K562 (cell line): Measurements from ENCODE around the gene SDC3. TPM values are rescaled to one million over a fixed set of nuclear protein-coding genes. Genes with fewer than 3 reads are reported as not detected.
A peak's percentile ranks its signal among the peaks of the same experiment; 100 is the strongest.

Source experiments
- ASH1L ChIP-seq: fragments of 450-650 bp; IDR thresholded peaks from 2 replicates; pipeline ENCODE4 v1.6.1; 2018; ENCODE audit warnings: borderline replicate concordance, mild to moderate bottlenecking, low read depth; ENCODE audit not compliant: partially characterized antibody
- CTCFL ChIP-seq: IDR thresholded peaks from 2 replicates; pipeline ENCODE4 v1.6.1; 2011; ENCODE audit warnings: borderline replicate concordance, low read depth, mild to moderate bottlenecking, moderate library complexity, low read length; ENCODE audit not compliant: insufficient read depth, poor library complexity, severe bottlenecking
- CXXC5 ChIP-seq: fragments of 250-450 bp; sonication (Bioruptor Pico); IDR thresholded peaks from 2 replicates; pipeline ENCODE4 v1.8.0; 2022; ENCODE audit warnings: inconsistent platforms, mild to moderate bottlenecking, moderate library complexity
- EP300 ChIP-seq: IDR thresholded peaks from 2 replicates; pipeline ENCODE4 v1.6.1; 2012; ENCODE audit warnings: low read length, improper control_type of control experiment
- ETV5 ChIP-seq: sonication (generic); formaldehyde crosslinking; IDR thresholded peaks from 2 replicates; pipeline ENCODE4 v1.4.0; 2020; ENCODE audit warnings: low read depth, mild to moderate bottlenecking, missing genetic modification reagents
- FOS ChIP-seq: IDR thresholded peaks from 3 replicates; pipeline ENCODE4 v1.6.1; 2011; ENCODE audit not compliant: insufficient read length; ENCODE audit errors: extremely low read depth
- HDGF ChIP-seq: fragments of 450-650 bp; IDR thresholded peaks from 2 replicates; pipeline ENCODE4 v1.6.1; 2016
- MAZ ChIP-seq, 2 experiments: fragments of 450-650 bp in 1 of 2; sonication (generic) in 1 of 2; formaldehyde crosslinking; IDR thresholded peaks in 1 of 2; conservative IDR thresholded peaks in 1 of 2; 2 replicates each; pipeline versions ENCODE4 v1.4.0 to v1.5.0; 2020; ENCODE audit warnings: mild to moderate bottlenecking in 1 of 2, missing genetic modification reagents in 1 of 2
- TAF7 ChIP-seq: fragments of 450-650 bp; IDR thresholded peaks from 2 replicates; pipeline ENCODE4 v1.6.1; 2016; ENCODE audit warnings: missing genetic modification characterization, missing compliant biosample characterization
- TBP ChIP-seq: optimal IDR thresholded peaks from 2 replicates; pipeline ENCODE3; 2011; ENCODE audit warnings: low read depth, low read length, improper control_type of control experiment
- TEAD1 ChIP-seq, 2 experiments: fragments of 450-650 bp in 1 of 2; sonication (generic) in 1 of 2; formaldehyde crosslinking; IDR thresholded peaks; 2 replicates each; pipeline versions ENCODE4 v1.4.0 to v1.8.0; 2020 to 2022; ENCODE audit warnings: mild to moderate bottlenecking in 2 of 2, missing genetic modification reagents in 1 of 2
- THRAP3 ChIP-seq: fragments of 450-650 bp; IDR thresholded peaks from 2 replicates; pipeline ENCODE4 v1.6.1; 2016; ENCODE audit warnings: mild to moderate bottlenecking, inconsistent platforms, borderline replicate concordance
- TOE1 ChIP-seq, 2 experiments: fragments of 450-650 bp in 1 of 2; sonication (generic) in 1 of 2; formaldehyde crosslinking in 1 of 2; IDR thresholded peaks; 2 replicates each; pipeline versions ENCODE4 v1.7.1 to v1.8.0; 2016 to 2022; ENCODE audit warnings: borderline replicate concordance in 2 of 2, mild to moderate bottlenecking in 2 of 2, antibody characterized with exemption in 1 of 2, inconsistent platforms in 1 of 2, low read depth in 1 of 2, missing genetic modification reagents in 1 of 2, moderate library complexity in 1 of 2
- XRCC4 ChIP-seq: IDR thresholded peaks from one replicate; pipeline ENCODE4 v1.6.1; 2011; ENCODE audit not compliant: insufficient read depth, insufficient read length; ENCODE audit errors: extremely low read depth
- ZBTB7A ChIP-seq: IDR thresholded peaks from 2 replicates; pipeline ENCODE4 v1.6.1; 2011; ENCODE audit warnings: low read depth, mild to moderate bottlenecking, low read length, moderate library complexity, borderline replicate concordance; ENCODE audit not compliant: control insufficient read depth
- ZNF518B ChIP-seq: fragments of 250-450 bp; sonication (Bioruptor Pico); IDR thresholded peaks from 2 replicates; pipeline ENCODE4 v1.5.0; 2021; ENCODE audit warnings: mild to moderate bottlenecking, moderate library complexity
- polyA plus RNA-seq, 8 experiments: library from polyadenylated mRNA; depleted of rRNA in 4 of 8; stranded (reverse) in 5 of 8; unstranded in 3 of 8; fragments of >200 nt; fragmentation: Nextera tagmentation in 2 of 8; fragmentation: Illumina TruSeq in 1 of 8; extraction: Ambion mirVana in 2 of 8; extraction: Trizol in 1 of 8; gene quantifications; 2 replicates each; pipeline versions ENCODE4 v1.2.1 to v1.2.3, GENCODE V29; 2011 to 2014; ENCODE audit warnings: inconsistent platforms in 1 of 8, missing spikeins in 1 of 8
- total RNA-seq, 7 experiments: library from RNA; depleted of rRNA in 6 of 7; stranded (reverse); fragments of >200 nt in 6 of 7; fragmentation: Illumina TruSeq in 2 of 7; extraction: Trizol in 2 of 7; gene quantifications; 2 replicates each; pipeline versions ENCODE4 v1.2.1 to v1.2.3, GENCODE V29; 2011 to 2021; ENCODE audit warnings: low replicate concordance in 1 of 7

Gene SDC3
- total and polyA plus RNA-seq, 9 of the 15 experiments (the other 6 are each of a cell fraction or from before 2014, with no cell fraction given) = 0.38 to 44.1 (median 12.1) TPM

GRCh38 chr1:30919025-30919881 is 10.7 kb upstream of the SDC3 start (continued):
- TF ChIP-seq CTCFL (no peak), THRAP3 (no peak), ZNF518B (no peak), ASH1L (no peak), TAF7 (tag) (peak; percentile 71), TBP (peak; percentile 48), XRCC4 (no peak), HDGF (no peak), FOS (peak; percentile 19), TOE1 (IDR thresholded peaks at IDR 0.05; ENCODE audit: borderline replicate concordance) (peak; percentile 91), TOE1 (CRISPR knock-in tag; IDR thresholded peaks at IDR 0.05; ENCODE audit: borderline replicate concordance, low read depth) (no peak), ZBTB7A (peak; percentile 25; the same call in 1 of the 2 replicates), ETV5 (0 out of 2 replicates have a peak, but pooled peaks have one; percentile 8), TEAD1 (CRISPR knock-in tag; IDR thresholded peaks at IDR 0.05) (peak; percentile 63; a peak in 3 of 4 replicates), CXXC5 (peak; percentile 98), MAZ (CRISPR knock-in tag; conservative IDR thresholded peaks at IDR 0.05 in 1 of 2, IDR thresholded peaks at IDR 0.05 in 1 of 2) (peak in 1 of 2 experiments; percentile 38; a peak in 1 of 4 replicates), EP300 (peak; percentile 73)
